HepG2 (cell line): Measurements from ENCODE around the gene ADGRF5.

Source experiments
- NONO ChIP-seq, 2 experiments: fragments of 450-650 bp in 1 of 2; sonication (generic) in 1 of 2; formaldehyde crosslinking in 1 of 2; IDR thresholded peaks in 1 of 2; conservative IDR thresholded peaks in 1 of 2; 2 replicates each; pipeline versions ENCODE4 v1.6.1 to v1.8.0; 2017 to 2022; ENCODE audit warnings: mild to moderate bottlenecking in 1 of 2, missing genetic modification reagents in 1 of 2, moderate library complexity in 1 of 2
- POLR2AphosphoS5 ChIP-seq: IDR thresholded peaks from 2 replicates; pipeline ENCODE4 v1.6.1; 2012; ENCODE audit warnings: low read depth, low read length
- RAD21 ChIP-seq: fragments of 450-650 bp; formaldehyde crosslinking; IDR thresholded peaks from 2 replicates; pipeline ENCODE4 v1.5.0; 2020; ENCODE audit warnings: mild to moderate bottlenecking
- RXRA ChIP-seq: sonication (generic); formaldehyde crosslinking; IDR thresholded peaks from 2 replicates; pipeline ENCODE4 v1.5.1; 2020; ENCODE audit warnings: missing genetic modification reagents
- SMC3 ChIP-seq: IDR thresholded peaks from 2 replicates; pipeline ENCODE4 v1.6.1; 2011; ENCODE audit warnings: low read length, improper control_type of control experiment
- U2AF2 ChIP-seq: fragments of 200-400 bp; formaldehyde crosslinking; IDR thresholded peaks from 2 replicates; pipeline ENCODE4 v1.6.1; 2017; ENCODE audit warnings: low read depth, mild to moderate bottlenecking, low read length

GRCh38 chr6:46959419-46959818 is 37.7 kb upstream of the ADGRF5 start:
- no peak for TF ChIP-seq POLR2AphosphoS5
- no peak for TF ChIP-seq NONO (IDR thresholded peaks at IDR 0.05)
- no peak for TF ChIP-seq NONO (CRISPR knock-in tag; conservative IDR thresholded peaks at IDR 0.05)
- TF ChIP-seq U2AF2 = no peak
- no peak for TF ChIP-seq RXRA (CRISPR knock-in tag)
- no peak for TF ChIP-seq SMC3
- no peak for TF ChIP-seq RAD21 (CRISPR knock-in tag)
